MM.1S (cell line): ENCODE data around the gene CCNYL1.

Experiments used
- EZH2 ChIP-seq: fragments of 300-600 bp; sonication (generic); optimal IDR thresholded peaks from 2 replicates; pipeline ENCODE3; 2017; ENCODE audit warnings: low read depth, mild to moderate bottlenecking, antibody characterized with exemption, low read length, mixed read lengths
- TF ChIP-seq, protein P1 (sequence below): fragments of 300-600 bp; sonication (generic); IDR thresholded peaks from 2 replicates; pipeline ENCODE4 v1.5.1; 2016; ENCODE audit warnings: antibody characterized with exemption, low read length, mixed read lengths

DNA sequence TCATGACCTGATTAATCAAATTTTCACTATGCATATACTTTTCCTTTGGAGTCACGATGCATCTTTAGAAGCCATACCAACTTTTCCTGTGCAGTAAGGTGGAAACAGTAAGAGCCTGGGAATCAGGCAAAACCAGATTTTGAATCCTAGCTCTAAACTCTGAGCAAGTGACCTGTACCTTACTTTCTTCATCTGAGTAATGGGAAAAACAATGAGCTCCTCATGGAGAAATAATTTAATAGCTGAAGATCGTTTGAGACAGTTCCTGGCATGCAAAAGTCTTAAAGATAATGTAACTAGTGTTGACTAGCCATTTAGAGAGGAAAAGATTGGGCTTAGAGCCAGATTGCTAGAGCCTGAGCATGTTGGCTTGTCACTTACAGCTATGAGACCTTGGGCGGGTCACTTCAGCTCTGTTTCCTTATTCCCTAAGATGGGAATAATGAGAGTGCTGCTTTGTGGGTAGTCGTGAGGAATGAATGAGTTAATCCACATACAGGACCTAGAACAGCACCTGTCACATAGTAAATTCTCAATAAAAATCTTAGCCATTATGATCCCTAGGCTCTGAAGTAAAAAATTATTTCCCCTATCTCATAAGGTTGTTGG, 17.7 kb upstream of the CCNYL1 start:
- TF ChIP-seq, protein P1, sequence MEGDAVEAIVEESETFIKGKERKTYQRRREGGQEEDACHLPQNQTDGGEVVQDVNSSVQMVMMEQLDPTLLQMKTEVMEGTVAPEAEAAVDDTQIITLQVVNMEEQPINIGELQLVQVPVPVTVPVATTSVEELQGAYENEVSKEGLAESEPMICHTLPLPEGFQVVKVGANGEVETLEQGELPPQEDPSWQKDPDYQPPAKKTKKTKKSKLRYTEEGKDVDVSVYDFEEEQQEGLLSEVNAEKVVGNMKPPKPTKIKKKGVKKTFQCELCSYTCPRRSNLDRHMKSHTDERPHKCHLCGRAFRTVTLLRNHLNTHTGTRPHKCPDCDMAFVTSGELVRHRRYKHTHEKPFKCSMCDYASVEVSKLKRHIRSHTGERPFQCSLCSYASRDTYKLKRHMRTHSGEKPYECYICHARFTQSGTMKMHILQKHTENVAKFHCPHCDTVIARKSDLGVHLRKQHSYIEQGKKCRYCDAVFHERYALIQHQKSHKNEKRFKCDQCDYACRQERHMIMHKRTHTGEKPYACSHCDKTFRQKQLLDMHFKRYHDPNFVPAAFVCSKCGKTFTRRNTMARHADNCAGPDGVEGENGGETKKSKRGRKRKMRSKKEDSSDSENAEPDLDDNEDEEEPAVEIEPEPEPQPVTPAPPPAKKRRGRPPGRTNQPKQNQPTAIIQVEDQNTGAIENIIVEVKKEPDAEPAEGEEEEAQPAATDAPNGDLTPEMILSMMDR = no peak
- no peak for TF ChIP-seq EZH2
